Gastroesophageal sphincter (tissue), 3 donors: ENCODE data around the gene TXNDC17.

Experiments used
- CTCF ChIP-seq, 4 experiments: fragments of 200-600 bp in 2 of 4; fragments of 450-650 bp in 2 of 4; sonication (generic) in 1 of 4; IDR thresholded peaks; one replicate each; pipeline ENCODE4 v1.5.1; 2017 to 2019; ENCODE audit warnings: antibody characterized with exemption in 4 of 4, mild to moderate bottlenecking in 2 of 4, moderate library complexity in 2 of 4
- EP300 ChIP-seq: sonication (generic); formaldehyde crosslinking; IDR thresholded peaks from one replicate; pipeline ENCODE4 v1.6.1; 2017; ENCODE audit warnings: antibody characterized with exemption, mild to moderate bottlenecking
- POLR2A ChIP-seq, 2 donors: fragments of 450-650 bp; IDR thresholded peaks; one replicate each; pipeline ENCODE4 v1.6.1; 2017; ENCODE audit warnings: antibody characterized with exemption in 2 of 2, mild to moderate bottlenecking in 2 of 2, moderate library complexity in 1 of 2

- TF ChIP-seq POLR2A (IDR thresholded peaks at IDR 0.05): no peak
- TF ChIP-seq CTCF (IDR thresholded peaks at IDR 0.05): no peak
- TF ChIP-seq EP300: no peak
Measured at GRCh38 chr17:6596941-6597340, 43.9 kb upstream of the TXNDC17 start.
